HFF-Myc (cell line): ENCODE data around the gene S100A12.
"Not testable (repeated sequence)": the region's sequence is repeated elsewhere in the genome, so short reads cannot be mapped to it uniquely, and the experiment has no call there.

ENCODE experiments used
- DNase-seq: peaks from one replicate; pipeline ENCODE4 v3.0.0-alpha.2; 2011; ENCODE audit warnings: low read depth; ENCODE audit errors: extremely low read depth
- H3K4me3 ChIP-seq: replicated peaks from 2 replicates; pipeline ENCODE4 v1.5.1; 2011; ENCODE audit warnings: low read depth, mild to moderate bottlenecking, control low read depth, low read length
- CTCF ChIP-seq: IDR thresholded peaks from 2 replicates; pipeline ENCODE4 v1.5.1; 2012; ENCODE audit warnings: mild to moderate bottlenecking, low read depth, low read length, control low read depth; ENCODE audit errors: missing control alignments

The S100A12 gene

GRCh38 chr1:153348511-153349362, 26.7 kb downstream of the S100A12 start, which contains the start of gene PGLYRP4:
Gene PGLYRP4 (minus strand): TSS chr1:153348841. CDS start chr1:153347932, 909 bp downstream.
- no peak for DNase-seq
- TF ChIP-seq CTCF: no peak
- H3K4me3 ChIP-seq: no peak within 1 kb of the TSS

- H3K4me3 ChIP-seq: no peak overlapping the region
- no peak for TF ChIP-seq CTCF
- no peak for DNase-seq
Measured at GRCh38 chr1:153347856-153348255, 27.6 kb downstream of the S100A12 start.

- H3K4me3 ChIP-seq: not testable (repeated sequence)
Measured at GRCh38 chr1:153347049-153347448, 28.4 kb downstream of the S100A12 start.

GRCh38 chr1:153346077-153346723, 29.2 kb downstream of the S100A12 start:
- no peak overlapping the region for H3K4me3 ChIP-seq
- no peak for TF ChIP-seq CTCF
- DNase-seq: no peak

More at GRCh38 chr1:153347049-153347448, 28.4 kb downstream of the S100A12 start:
- not testable (repeated sequence) for DNase-seq

GRCh38 chr1:153345187-153346076, 30.0 kb downstream of the S100A12 start:
- no peak overlapping the region for H3K4me3 ChIP-seq
- DNase-seq: no peak
- no peak for TF ChIP-seq CTCF

- no peak for TF ChIP-seq CTCF
- DNase-seq: no peak
- no peak overlapping the region for H3K4me3 ChIP-seq
Measured at GRCh38 chr1:153344718-153345025, 30.7 kb downstream of the S100A12 start.
